ENCODE data around the gene CAMP. TPM values are rescaled to one million over a fixed set of nuclear protein-coding genes. Genes with fewer than 3 reads are reported as not detected.

Gene CAMP
- total RNA-seq (1 to 10 TPM in 1 of 2 donors, under 1 TPM in 1; 0.93 to 1.4 TPM), polyA plus RNA-seq (ENCODE audit: insufficient read length in 6 of 6) (1 to 10 TPM in 5 of 6 donors, under 1 TPM in 1; 0.97 to 3.1 (median 1.3) TPM)
- long read RNA-seq, donor 1, partial matches to known transcripts = 0 of 4 reads
- long read RNA-seq, donor 1, other reads (novel, unspliced or antisense) = 0 of 4 reads
- long read RNA-seq, donor 2, partial matches to known transcripts = 0 of 1 reads
- long read RNA-seq, donor 2, other reads (novel, unspliced or antisense) = 0 of 1 reads
- long read RNA-seq, donor 3, partial matches to known transcripts = 0 of 2 reads
- long read RNA-seq, donor 3, other reads (novel, unspliced or antisense) = 0 of 2 reads
- long read RNA-seq, donor 4, partial matches to known transcripts = 0 of 2 reads
- long read RNA-seq, donor 4, other reads (novel, unspliced or antisense) = 0 of 2 reads
- long read RNA-seq, donor 5, partial matches to known transcripts = 0 of 4 reads
- long read RNA-seq, donor 5, other reads (novel, unspliced or antisense) = 0 of 4 reads
- long read RNA-seq, donor 6, partial matches to known transcripts = 0 of 1 reads
- long read RNA-seq, donor 6, other reads (novel, unspliced or antisense) = 0 of 1 reads
- long read RNA-seq, donor 7, transcript CAMP-201 (4 exons, 745 nt) = major isoform, 10 of 10 reads
- long read RNA-seq, donor 7, partial matches to known transcripts = 0 of 10 reads
- long read RNA-seq, donor 7, other reads (novel, unspliced or antisense) = 0 of 10 reads
- long read RNA-seq, donor 8 = 0 reads
- long read RNA-seq, donor 9 = 0 reads
- long read RNA-seq, donor 10 = 0 reads
- long read RNA-seq, donor 11 = 0 reads
- long read RNA-seq, donor 12, partial matches to known transcripts = 0 of 1 reads
- long read RNA-seq, donor 12, other reads (novel, unspliced or antisense) = 0 of 1 reads

GRCh38 chr3:48222616-48223513 is at the start of gene CAMP:
Gene CAMP (plus strand): TSS chr3:48223495. CDS start chr3:48223512, 17 bp downstream.
- H3K36me3 ChIP-seq = no peaks in the 10 kb centered on the region
- intact Hi-C loops (cut with DNase I) = no loop called here
- ATAC-seq (peak; percentile 75), DNase-seq (peak in 3 of 4 donors; percentile 33 to 97 (median 87))
- no peaks in the 10 kb centered on the region for H3K9me3 ChIP-seq
- H3K27me3 ChIP-seq = no peaks in the 10 kb centered on the region
- peaks cover 0 to 63% of the 10 kb centered on the region in 2 donors for H3K4me1 ChIP-seq
- H3K4me3 ChIP-seq = no peak within 1 kb of the TSS
- no peak for TF ChIP-seq CTCF (IDR thresholded peaks at IDR 0.05)
- H3K27ac ChIP-seq = peak within 1 kb of the TSS in 1 of 2 donors; percentile 84

- TF ChIP-seq CTCF (IDR thresholded peaks at IDR 0.05) = no peak
These were observed 45.2 kb upstream of the CAMP start for GRCh38 chr3:48178072-48178471.

GRCh38 chr3:48180021-48180420 is 43.3 kb upstream of the CAMP start:
- DNase-seq (peak in 1 of 4 donors; percentile 64), ATAC-seq (peak; percentile 82)
- Histone ChIP-seq H3K4me1 (peaks cover 0 to 5% of the 10 kb centered on the region in 2 donors), H3K4me3 (no peak overlapping the region), H3K9me3 (no peaks in the 10 kb centered on the region), H3K27ac (peak overlapping the region in 1 of 2 donors; percentile 17), H3K36me3 (peaks cover 0 to 23% of the 10 kb centered on the region in 2 donors), H3K27me3 (no peaks in the 10 kb centered on the region)
- no peak for TF ChIP-seq CTCF (IDR thresholded peaks at IDR 0.05)
- intact Hi-C loops (cut with DNase I) = no loop called here

More at GRCh38 chr3:48178072-48178471, 45.2 kb upstream of the CAMP start:
- Histone ChIP-seq H3K4me3 (no peak overlapping the region), H3K9me3 (no peaks in the 10 kb centered on the region), H3K4me1 (peaks cover 0 to 5% of the 10 kb centered on the region in 2 donors), H3K36me3 (peaks cover 0 to 35% of the 10 kb centered on the region in 2 donors), H3K27me3 (no peaks in the 10 kb centered on the region), H3K27ac (no peak overlapping the region)
- no peak for ATAC-seq
- DNase-seq = no peak
- intact Hi-C loops (cut with DNase I) = no loop called here

- no peaks in the 10 kb centered on the region for H3K9me3 ChIP-seq
- peak; percentile 76 for ATAC-seq
- TF ChIP-seq CTCF (IDR thresholded peaks at IDR 0.05) = no peak
- H3K4me1 ChIP-seq = peaks cover 0 to 5% of the 10 kb centered on the region in 2 donors
- intact Hi-C loops (cut with DNase I) = no loop called here
- peaks cover 0 to 23% of the 10 kb centered on the region in 2 donors for H3K36me3 ChIP-seq
- H3K27me3 ChIP-seq = no peaks in the 10 kb centered on the region
- peak overlapping the region in 1 of 2 donors; percentile 17 for H3K27ac ChIP-seq
- H3K4me3 ChIP-seq = no peak overlapping the region
- no peak for DNase-seq
These were observed 42.6 kb upstream of the CAMP start for GRCh38 chr3:48180531-48181253.
